H1 (cell line): ENCODE data around the gene DTNB.

Source experiments
- EZH2 ChIP-seq: fragments of 200-600 bp; sonication (generic); IDR thresholded peaks from 2 replicates; pipeline ENCODE4 v1.7.1; 2012; ENCODE audit warnings: low read depth, mild to moderate bottlenecking, moderate library complexity, low read length, inconsistent platforms; ENCODE audit not compliant: severe bottlenecking
- TF ChIP-seq, protein P1 (sequence below), 3 experiments: IDR thresholded peaks; 1 replicate in 2 of 3; 2 replicates in 1 of 3; pipeline versions ENCODE4 v1.5.1 to v1.6.1; 2011; ENCODE audit warnings: low read length in 3 of 3, mild to moderate bottlenecking in 3 of 3, inconsistent platforms in 2 of 3, low read depth in 1 of 3, moderate library complexity in 1 of 3; ENCODE audit not compliant: insufficient read depth in 1 of 3; ENCODE audit errors: control extremely low read depth in 1 of 3

- TF ChIP-seq EZH2 = no peak
- TF ChIP-seq, protein P1, sequence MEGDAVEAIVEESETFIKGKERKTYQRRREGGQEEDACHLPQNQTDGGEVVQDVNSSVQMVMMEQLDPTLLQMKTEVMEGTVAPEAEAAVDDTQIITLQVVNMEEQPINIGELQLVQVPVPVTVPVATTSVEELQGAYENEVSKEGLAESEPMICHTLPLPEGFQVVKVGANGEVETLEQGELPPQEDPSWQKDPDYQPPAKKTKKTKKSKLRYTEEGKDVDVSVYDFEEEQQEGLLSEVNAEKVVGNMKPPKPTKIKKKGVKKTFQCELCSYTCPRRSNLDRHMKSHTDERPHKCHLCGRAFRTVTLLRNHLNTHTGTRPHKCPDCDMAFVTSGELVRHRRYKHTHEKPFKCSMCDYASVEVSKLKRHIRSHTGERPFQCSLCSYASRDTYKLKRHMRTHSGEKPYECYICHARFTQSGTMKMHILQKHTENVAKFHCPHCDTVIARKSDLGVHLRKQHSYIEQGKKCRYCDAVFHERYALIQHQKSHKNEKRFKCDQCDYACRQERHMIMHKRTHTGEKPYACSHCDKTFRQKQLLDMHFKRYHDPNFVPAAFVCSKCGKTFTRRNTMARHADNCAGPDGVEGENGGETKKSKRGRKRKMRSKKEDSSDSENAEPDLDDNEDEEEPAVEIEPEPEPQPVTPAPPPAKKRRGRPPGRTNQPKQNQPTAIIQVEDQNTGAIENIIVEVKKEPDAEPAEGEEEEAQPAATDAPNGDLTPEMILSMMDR (IDR thresholded peaks at IDR 0.05; ENCODE audit: control extremely low read depth in 1 of 3, insufficient read depth in 1 of 3, low read depth in 1 of 3, low read length in 3 of 3) = no peak
Measured at GRCh38 chr2:25655316-25655715, 18.1 kb downstream of the DTNB start.
